CD4-positive, alpha-beta T cell (primary cell): ENCODE data around the gene TCERG1. TPM values are rescaled to one million over a fixed set of nuclear protein-coding genes. Genes with fewer than 3 reads are reported as not detected.
"Not testable (repeated sequence)": the region's sequence is repeated elsewhere in the genome, so short reads cannot be mapped to it uniquely, and the experiment has no call there.

Experiments used
- ATAC-seq: fragments of 200-7000 bp; cut with Tn5 transposase; one replicate; pipeline ENCODE4 v1.10.0; 2022; ENCODE audit warnings: mild to moderate bottlenecking; ENCODE audit not compliant: poor library complexity
- CTCF ChIA-PET: fragments of 350-600 bp; sonication (Branson Sonifier 250); formaldehyde crosslinking; loops from one replicate; lab custom pipeline; 2021; ENCODE audit warnings: antibody characterized with exemption, inconsistent platforms; lab: Charles Lee
- POLR2A ChIA-PET: fragments of 350-600 bp; sonication (Branson Sonifier 250); formaldehyde crosslinking; loops from one replicate; lab custom pipeline; 2021; ENCODE audit warnings: antibody characterized with exemption, inconsistent platforms; lab: Charles Lee
- DNase-seq, 14 experiments: peaks; one replicate each; pipeline ENCODE4 v3.0.0-alpha.2; 2013 to 2020; ENCODE audit warnings: mixed read lengths in 2 of 14
- H3K27ac ChIP-seq, 2 donors: one replicate each; pipeline versions ENCODE4 v1.5.1 to v1.7.0; 2013; ENCODE audit warnings: low read length in 2 of 2, low read depth in 1 of 2, mild to moderate bottlenecking in 1 of 2
- H3K27me3 ChIP-seq, 2 experiments: 1 replicate in 1 of 2; 2 replicates in 1 of 2; pipeline versions ENCODE4 v1.6.1 to v1.7.0; 2013; ENCODE audit warnings: low read length in 2 of 2, control low read depth in 1 of 2, mild to moderate bottlenecking in 1 of 2, moderate library complexity in 1 of 2; ENCODE audit not compliant: insufficient read depth in 2 of 2, control insufficient read depth in 1 of 2
- H3K36me3 ChIP-seq: one replicate; pipeline ENCODE4 v1.6.1; 2013; ENCODE audit warnings: low read length, control low read depth; ENCODE audit not compliant: insufficient read depth
- H3K4me1 ChIP-seq: one replicate; pipeline ENCODE4 v1.6.1; 2013; ENCODE audit warnings: low read length, control low read depth; ENCODE audit not compliant: insufficient read depth
- H3K4me3 ChIP-seq: one replicate; pipeline ENCODE4 v1.5.1; 2013; ENCODE audit warnings: mild to moderate bottlenecking, low read length, moderate library complexity
- H3K9me3 ChIP-seq, 2 experiments: 1 replicate in 1 of 2; 2 replicates in 1 of 2; pipeline versions ENCODE4 v1.6.1 to v1.7.0; 2013; ENCODE audit warnings: low read length in 2 of 2, mild to moderate bottlenecking in 2 of 2, control low read depth in 1 of 2, moderate library complexity in 1 of 2; ENCODE audit not compliant: control insufficient read depth in 1 of 2, insufficient read depth in 1 of 2
- H3K27ac Mint-ChIP-seq: one replicate; pipeline ENCODE4 v1.8.0; 2020; ENCODE audit warnings: mixed read lengths
- H3K27me3 Mint-ChIP-seq: one replicate; pipeline ENCODE4 v1.8.0; 2021; ENCODE audit warnings: mixed read lengths
- H3K36me3 Mint-ChIP-seq: one replicate; pipeline ENCODE4 v1.8.0; 2021; ENCODE audit warnings: low read depth, mixed read lengths
- H3K4me1 Mint-ChIP-seq: one replicate; pipeline ENCODE4 v1.8.0; 2021; ENCODE audit warnings: low read depth, mixed read lengths
- H3K4me3 Mint-ChIP-seq: one replicate; pipeline ENCODE4 v1.8.0; 2020; ENCODE audit warnings: mild to moderate bottlenecking, mixed read lengths
- H3K9me3 Mint-ChIP-seq: one replicate; pipeline ENCODE4 v1.8.0; 2020; ENCODE audit warnings: mixed read lengths
- CTCF ChIP-seq: fragments of 200-600 bp; IDR thresholded peaks from one replicate; pipeline ENCODE4 v1.8.0; 2022; ENCODE audit warnings: antibody characterized with exemption, mild to moderate bottlenecking
- intact Hi-C, 2 experiments: fragments of 100-400 bp; cut with DNase I in 1 of 2; cut with micrococcal nuclease in 1 of 2; formaldehyde crosslinking; loops; one replicate each; pipeline versions ENCODE4 v1.15.1 to v1.9.0; 2023 to 2025; cut with DNase I, micrococcal nuclease
- total RNA-seq, 174 experiments: library from RNA in 2 of 174; stranded (reverse) in 2 of 174; gene quantifications; one replicate each; pipeline ENCODE4 v1.2.3 and lab custom pipeline; 2021 to 2026

Gene TCERG1
- total RNA-seq, 2 experiments from 2014 or later: 88.0 to 88.7 TPM

GRCh38 chr5:146553446-146553845, 106.3 kb downstream of the TCERG1 start:
- H3K4me1 Mint-ChIP-seq: no peaks in the 10 kb centered on the region
- CTCF ChIA-PET: interaction anchor here (1.7 kb wide), 1 partner anchor 10 kb away, joined by 3 read pairs; no protein-coding TSS in a partner anchor
- Histone ChIP-seq H3K36me3 (no peaks in the 10 kb centered on the region), H3K27ac (no peak overlapping the region), H3K4me1 (no peaks in the 10 kb centered on the region), H3K27me3 (no peaks in the 10 kb centered on the region), H3K9me3 (no peaks in the 10 kb centered on the region), H3K4me3 (no peak overlapping the region)
- ATAC-seq (no peak), DNase-seq (no peak)
- peaks cover 43% of the 10 kb centered on the region for H3K27me3 Mint-ChIP-seq
- no peaks in the 10 kb centered on the region for H3K36me3 Mint-ChIP-seq
- H3K9me3 Mint-ChIP-seq: no peaks in the 10 kb centered on the region
- no peak for TF ChIP-seq CTCF
- H3K4me3 Mint-ChIP-seq: no peak overlapping the region
- H3K27ac Mint-ChIP-seq: no peak overlapping the region
- POLR2A ChIA-PET: no interaction called here
- intact Hi-C loops: no loop called here

GRCh38 chr5:146556884-146557283, 109.8 kb downstream of the TCERG1 start:
- H3K4me3 Mint-ChIP-seq, H3K9me3 Mint-ChIP-seq, H3K4me1 Mint-ChIP-seq, H3K27ac Mint-ChIP-seq, intact Hi-C loops, CTCF ChIA-PET, H3K27ac ChIP-seq, DNase-seq, H3K27me3 ChIP-seq, ATAC-seq, H3K9me3 ChIP-seq, H3K36me3 ChIP-seq, H3K4me3 ChIP-seq, POLR2A ChIA-PET, H3K36me3 Mint-ChIP-seq, H3K4me1 ChIP-seq: not testable (repeated sequence)
- peaks cover 29% of the 10 kb centered on the region for H3K27me3 Mint-ChIP-seq

- intact Hi-C loops: no loop called here
- Histone ChIP-seq H3K36me3 (no peaks in the 10 kb centered on the region), H3K27ac (no peak overlapping the region), H3K4me3 (no peak overlapping the region), H3K4me1 (no peaks in the 10 kb centered on the region), H3K9me3 (no peaks in the 10 kb centered on the region), H3K27me3 (peaks cover 0 to 5% of the 10 kb centered on the region in 2 experiments)
- Mint-ChIP-seq H3K9me3 (no peaks in the 10 kb centered on the region), H3K4me1 (no peaks in the 10 kb centered on the region), H3K4me3 (no peak overlapping the region), H3K27me3 (peaks cover 8% of the 10 kb centered on the region), H3K27ac (no peak overlapping the region), H3K36me3 (no peaks in the 10 kb centered on the region)
- ATAC-seq (no peak), DNase-seq (no peak)
- ChIA-PET CTCF (no interaction called here), POLR2A (no interaction called here)
- no peak for TF ChIP-seq CTCF
Observed at GRCh38 chr5:146560205-146560812, 113.2 kb downstream of the TCERG1 start.

Other genes with a start within 250 kb of the TCERG1 start
- 10 to 100 TPM; 29.7 to 33.2 TPM for gene RBM27, start 243.7 kb upstream of the TCERG1 start, total RNA-seq
- gene POU4F3, start 108.5 kb upstream of the TCERG1 start, total RNA-seq: under 1 TPM; 0.17 to 0.22 TPM
- not detected for gene GPR151, start 68.9 kb downstream of the TCERG1 start, total RNA-seq